ENCODE measurements around the gene CADM2. TPM values are rescaled to one million over a fixed set of nuclear protein-coding genes. Genes with fewer than 3 reads are reported as not detected.

The CADM2 gene
- total and polyA plus RNA-seq, 9 donors = 1.8 to 4.5 (median 3.5) TPM

DNA sequence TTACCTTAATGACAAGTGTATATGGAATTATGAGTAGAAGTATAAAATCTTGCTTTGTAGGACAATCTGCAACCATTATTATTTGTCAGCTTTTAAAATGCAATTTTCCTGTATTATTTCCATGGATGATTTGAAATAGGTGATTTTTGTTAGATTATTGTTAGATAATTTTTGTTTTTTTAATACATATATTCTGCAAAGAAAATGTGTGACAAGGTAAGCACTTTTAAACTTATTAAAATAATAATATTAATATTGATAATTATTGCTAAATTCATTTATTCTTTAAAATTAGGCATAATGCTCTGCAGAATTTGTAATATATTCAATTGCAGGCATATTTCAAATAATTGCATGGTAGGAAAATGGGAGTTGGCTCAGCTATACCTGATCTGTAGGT, 329.5 kb downstream of the CADM2 start:
- no peaks in the 10 kb centered on the region for H3K36me3 ChIP-seq (ENCODE audit: control insufficient read depth, insufficient read depth, low read length)
- H3K4me3 ChIP-seq (ENCODE audit: low read length) = no peak overlapping the region
- no peak for DNase-seq
- no peaks in the 10 kb centered on the region for H3K4me1 ChIP-seq (ENCODE audit: control insufficient read depth, insufficient read depth, low read length)
- H3K27ac ChIP-seq (ENCODE audit: low read length) = no peak overlapping the region
- no peaks in the 10 kb centered on the region for H3K9me3 ChIP-seq (replicated peaks; ENCODE audit: control insufficient read depth, low read depth, low read length)
- H3K27me3 ChIP-seq (ENCODE audit: control insufficient read depth, insufficient read depth, low read length) = no peaks in the 10 kb centered on the region

- peak; percentile 22 for DNase-seq
- Histone ChIP-seq H3K36me3 (ENCODE audit: control insufficient read depth, insufficient read depth, low read length) (no peaks in the 10 kb centered on the region), H3K27me3 (ENCODE audit: control insufficient read depth, insufficient read depth, low read length) (no peaks in the 10 kb centered on the region), H3K4me1 (ENCODE audit: control insufficient read depth, insufficient read depth, low read length) (no peaks in the 10 kb centered on the region), H3K9me3 (replicated peaks; ENCODE audit: control insufficient read depth, low read depth, low read length) (no peaks in the 10 kb centered on the region), H3K27ac (ENCODE audit: low read length) (no peak overlapping the region), H3K4me3 (ENCODE audit: low read length) (no peak overlapping the region)
Measured at GRCh38 chr3:85297291-85297690, 338.5 kb downstream of the CADM2 start.

GRCh38 chr3:85298032-85298431, 339.2 kb downstream of the CADM2 start:
- H3K27me3 ChIP-seq (ENCODE audit: control insufficient read depth, insufficient read depth, low read length) = no peaks in the 10 kb centered on the region
- no peaks in the 10 kb centered on the region for H3K9me3 ChIP-seq (replicated peaks; ENCODE audit: control insufficient read depth, low read depth, low read length)
- WGBS (ENCODE audit: insufficient coverage) = no CpG with 5 or more reads among the region's 1 CpG
- H3K4me1 ChIP-seq (ENCODE audit: control insufficient read depth, insufficient read depth, low read length) = no peaks in the 10 kb centered on the region
- no peak for DNase-seq
- no peak overlapping the region for H3K27ac ChIP-seq (ENCODE audit: low read length)
- no peaks in the 10 kb centered on the region for H3K36me3 ChIP-seq (ENCODE audit: control insufficient read depth, insufficient read depth, low read length)
- no peak overlapping the region for H3K4me3 ChIP-seq (ENCODE audit: low read length)

- Histone ChIP-seq H3K4me3 (ENCODE audit: low read length) (no peak overlapping the region), H3K4me1 (ENCODE audit: control insufficient read depth, insufficient read depth, low read length) (no peaks in the 10 kb centered on the region), H3K27me3 (ENCODE audit: control insufficient read depth, insufficient read depth, low read length) (no peaks in the 10 kb centered on the region), H3K9me3 (replicated peaks; ENCODE audit: control insufficient read depth, low read depth, low read length) (no peaks in the 10 kb centered on the region), H3K27ac (ENCODE audit: low read length) (no peak overlapping the region), H3K36me3 (ENCODE audit: control insufficient read depth, insufficient read depth, low read length) (no peaks in the 10 kb centered on the region)
- no CpG with 5 or more reads among the region's 4 CpGs for WGBS (ENCODE audit: insufficient coverage)
- DNase-seq = no peak
Measured at GRCh38 chr3:85303156-85303555, 344.4 kb downstream of the CADM2 start.

- WGBS (ENCODE audit: insufficient coverage) = no CpG with 5 or more reads among the region's 3 CpGs
- no peaks in the 10 kb centered on the region for H3K4me1 ChIP-seq (ENCODE audit: control insufficient read depth, insufficient read depth, low read length)
- no peaks in the 10 kb centered on the region for H3K27me3 ChIP-seq (ENCODE audit: control insufficient read depth, insufficient read depth, low read length)
- no peak overlapping the region for H3K4me3 ChIP-seq (ENCODE audit: low read length)
- no peak for DNase-seq
- H3K27ac ChIP-seq (ENCODE audit: low read length) = no peak overlapping the region
- H3K36me3 ChIP-seq (ENCODE audit: control insufficient read depth, insufficient read depth, low read length) = no peaks in the 10 kb centered on the region
- no peaks in the 10 kb centered on the region for H3K9me3 ChIP-seq (replicated peaks; ENCODE audit: control insufficient read depth, low read depth, low read length)
Measured at GRCh38 chr3:85304360-85304964, 345.7 kb downstream of the CADM2 start.

DNA sequence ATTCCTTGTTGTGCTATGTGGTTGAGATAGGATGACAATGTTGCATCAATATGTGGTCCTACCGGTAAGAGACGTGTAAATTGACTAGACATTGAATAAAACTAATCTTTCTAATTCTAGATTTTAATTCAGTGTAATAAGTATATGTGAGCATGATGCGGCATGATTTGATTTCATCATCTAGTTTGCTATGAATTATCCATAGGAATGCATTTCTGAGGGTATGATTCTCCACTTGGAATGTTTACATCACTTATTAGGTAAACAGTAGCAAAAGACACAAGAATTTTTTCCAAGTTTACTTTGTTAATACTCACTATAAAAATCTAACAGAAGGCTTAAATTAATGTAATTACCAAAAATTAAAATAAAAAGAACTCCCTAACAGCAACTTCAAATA, 353.5 kb downstream of the CADM2 start:
- WGBS (ENCODE audit: insufficient coverage) = no CpG with 5 or more reads among the region's 3 CpGs
- no peaks in the 10 kb centered on the region for H3K27me3 ChIP-seq (ENCODE audit: control insufficient read depth, insufficient read depth, low read length)
- H3K4me1 ChIP-seq (ENCODE audit: control insufficient read depth, insufficient read depth, low read length) = no peaks in the 10 kb centered on the region
- H3K9me3 ChIP-seq (replicated peaks; ENCODE audit: control insufficient read depth, low read depth, low read length) = no peaks in the 10 kb centered on the region
- no peak overlapping the region for H3K4me3 ChIP-seq (ENCODE audit: low read length)
- H3K36me3 ChIP-seq (ENCODE audit: control insufficient read depth, insufficient read depth, low read length) = no peaks in the 10 kb centered on the region
- no peak overlapping the region for H3K27ac ChIP-seq (ENCODE audit: low read length)
- no peak for DNase-seq

DNA sequence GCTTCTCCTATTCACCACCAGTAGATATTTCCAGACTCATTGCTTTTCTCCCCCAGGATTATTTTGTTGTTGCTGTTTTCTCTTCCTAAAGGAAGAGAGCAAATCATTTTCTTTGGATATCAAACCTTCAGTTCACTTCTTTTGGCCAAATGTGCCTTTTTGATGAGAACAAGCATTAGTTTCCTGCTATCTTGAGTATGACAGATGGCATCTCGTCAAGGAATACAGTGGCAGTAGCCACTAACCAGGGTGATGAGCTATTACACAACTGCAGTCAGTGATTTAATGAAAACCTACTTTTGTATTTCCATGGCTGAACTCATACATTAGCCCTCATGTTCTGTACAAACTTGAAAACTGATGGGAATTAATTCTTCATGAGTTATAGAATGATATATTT, 354.6 kb downstream of the CADM2 start:
- H3K27me3 ChIP-seq (ENCODE audit: control insufficient read depth, insufficient read depth, low read length) = no peaks in the 10 kb centered on the region
- no peak for DNase-seq
- WGBS (ENCODE audit: insufficient coverage) = no CpG with 5 or more reads among the region's 1 CpG
- H3K9me3 ChIP-seq (replicated peaks; ENCODE audit: control insufficient read depth, low read depth, low read length) = no peaks in the 10 kb centered on the region
- no peak overlapping the region for H3K27ac ChIP-seq (ENCODE audit: low read length)
- H3K4me3 ChIP-seq (ENCODE audit: low read length) = no peak overlapping the region
- no peaks in the 10 kb centered on the region for H3K4me1 ChIP-seq (ENCODE audit: control insufficient read depth, insufficient read depth, low read length)
- no peaks in the 10 kb centered on the region for H3K36me3 ChIP-seq (ENCODE audit: control insufficient read depth, insufficient read depth, low read length)

DNA sequence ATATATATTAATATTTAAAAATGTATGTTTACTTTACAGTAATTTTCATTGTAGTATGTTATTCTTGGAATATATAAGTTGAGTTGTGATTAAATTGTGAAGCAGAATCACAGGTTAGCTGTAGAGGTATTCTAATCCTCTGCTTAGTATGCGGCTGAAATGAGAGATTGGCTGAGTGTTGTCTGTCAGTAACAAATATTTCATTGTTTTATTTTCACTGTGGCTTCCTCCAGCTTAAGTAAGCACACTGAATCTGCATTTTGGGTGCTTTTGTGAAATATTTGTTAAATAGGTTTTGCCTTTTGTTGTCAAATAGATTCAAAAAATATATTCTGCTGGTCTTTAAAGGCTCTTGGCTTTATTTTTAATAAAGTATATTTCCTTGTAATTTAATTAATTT, 357.5 kb downstream of the CADM2 start:
- no peak for DNase-seq
- H3K27me3 ChIP-seq (ENCODE audit: control insufficient read depth, insufficient read depth, low read length) = no peaks in the 10 kb centered on the region
- no peaks in the 10 kb centered on the region for H3K4me1 ChIP-seq (ENCODE audit: control insufficient read depth, insufficient read depth, low read length)
- no peaks in the 10 kb centered on the region for H3K36me3 ChIP-seq (ENCODE audit: control insufficient read depth, insufficient read depth, low read length)
- no peaks in the 10 kb centered on the region for H3K9me3 ChIP-seq (replicated peaks; ENCODE audit: control insufficient read depth, low read depth, low read length)
- H3K27ac ChIP-seq (ENCODE audit: low read length) = no peak overlapping the region
- no peak overlapping the region for H3K4me3 ChIP-seq (ENCODE audit: low read length)
- WGBS (ENCODE audit: insufficient coverage) = no CpG with 5 or more reads among the region's 1 CpG

- no peaks in the 10 kb centered on the region for H3K4me1 ChIP-seq (ENCODE audit: control insufficient read depth, insufficient read depth, low read length)
- no peak for DNase-seq
- no peak overlapping the region for H3K4me3 ChIP-seq (ENCODE audit: low read length)
- H3K27me3 ChIP-seq (ENCODE audit: control insufficient read depth, insufficient read depth, low read length) = no peaks in the 10 kb centered on the region
- H3K9me3 ChIP-seq (replicated peaks; ENCODE audit: control insufficient read depth, low read depth, low read length) = no peaks in the 10 kb centered on the region
- no peaks in the 10 kb centered on the region for H3K36me3 ChIP-seq (ENCODE audit: control insufficient read depth, insufficient read depth, low read length)
- H3K27ac ChIP-seq (ENCODE audit: low read length) = no peak overlapping the region
- WGBS (ENCODE audit: insufficient coverage) = no CpG with 5 or more reads among the region's 3 CpGs
Measured at GRCh38 chr3:85321892-85322291, 363.1 kb downstream of the CADM2 start.

- H3K4me1 ChIP-seq (ENCODE audit: control insufficient read depth, insufficient read depth, low read length) = no peaks in the 10 kb centered on the region
- no CpG with 5 or more reads among the region's 2 CpGs for WGBS (ENCODE audit: insufficient coverage)
- no peaks in the 10 kb centered on the region for H3K9me3 ChIP-seq (replicated peaks; ENCODE audit: control insufficient read depth, low read depth, low read length)
- no peak overlapping the region for H3K27ac ChIP-seq (ENCODE audit: low read length)
- H3K27me3 ChIP-seq (ENCODE audit: control insufficient read depth, insufficient read depth, low read length) = no peaks in the 10 kb centered on the region
- no peak overlapping the region for H3K4me3 ChIP-seq (ENCODE audit: low read length)
- no peaks in the 10 kb centered on the region for H3K36me3 ChIP-seq (ENCODE audit: control insufficient read depth, insufficient read depth, low read length)
- no peak for DNase-seq
Measured at GRCh38 chr3:85330071-85330470, 371.3 kb downstream of the CADM2 start.

DNA sequence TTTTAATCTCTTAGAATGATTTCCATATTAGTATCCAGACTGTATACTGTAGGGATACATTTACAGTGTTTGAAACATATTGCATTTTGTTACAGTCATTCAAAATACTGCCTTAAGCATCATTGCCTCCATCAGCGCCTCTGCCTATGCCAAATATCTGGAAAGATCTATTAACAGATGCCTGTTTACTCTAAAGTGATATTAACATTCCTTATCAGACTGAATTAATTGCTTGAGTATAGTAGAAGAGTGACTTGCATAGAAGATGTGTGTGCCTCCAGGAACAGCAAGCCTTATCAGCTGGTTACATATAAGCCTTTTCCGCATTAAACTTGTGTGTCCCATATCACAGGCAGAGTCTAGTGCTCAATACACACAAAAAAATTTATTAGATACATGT, 379.1 kb downstream of the CADM2 start:
- no peak for DNase-seq
- Histone ChIP-seq H3K4me1 (ENCODE audit: control insufficient read depth, insufficient read depth, low read length) (no peaks in the 10 kb centered on the region), H3K27me3 (ENCODE audit: control insufficient read depth, insufficient read depth, low read length) (no peaks in the 10 kb centered on the region), H3K9me3 (replicated peaks; ENCODE audit: control insufficient read depth, low read depth, low read length) (no peaks in the 10 kb centered on the region), H3K4me3 (ENCODE audit: low read length) (no peak overlapping the region), H3K27ac (ENCODE audit: low read length) (no peak overlapping the region), H3K36me3 (ENCODE audit: control insufficient read depth, insufficient read depth, low read length) (no peaks in the 10 kb centered on the region)
- WGBS (ENCODE audit: insufficient coverage) = no CpG with 5 or more reads among the region's 2 CpGs

All from muscle of leg (tissue), 11 donors.